Fibroblast of skin of right biceps (primary cell): ENCODE data around the gene CEBPZ.

ENCODE experiments used
- DNase-seq: peaks from one replicate; pipeline ENCODE4 v3.0.0-alpha.2; 2013

CEBPZ gene

DNA sequence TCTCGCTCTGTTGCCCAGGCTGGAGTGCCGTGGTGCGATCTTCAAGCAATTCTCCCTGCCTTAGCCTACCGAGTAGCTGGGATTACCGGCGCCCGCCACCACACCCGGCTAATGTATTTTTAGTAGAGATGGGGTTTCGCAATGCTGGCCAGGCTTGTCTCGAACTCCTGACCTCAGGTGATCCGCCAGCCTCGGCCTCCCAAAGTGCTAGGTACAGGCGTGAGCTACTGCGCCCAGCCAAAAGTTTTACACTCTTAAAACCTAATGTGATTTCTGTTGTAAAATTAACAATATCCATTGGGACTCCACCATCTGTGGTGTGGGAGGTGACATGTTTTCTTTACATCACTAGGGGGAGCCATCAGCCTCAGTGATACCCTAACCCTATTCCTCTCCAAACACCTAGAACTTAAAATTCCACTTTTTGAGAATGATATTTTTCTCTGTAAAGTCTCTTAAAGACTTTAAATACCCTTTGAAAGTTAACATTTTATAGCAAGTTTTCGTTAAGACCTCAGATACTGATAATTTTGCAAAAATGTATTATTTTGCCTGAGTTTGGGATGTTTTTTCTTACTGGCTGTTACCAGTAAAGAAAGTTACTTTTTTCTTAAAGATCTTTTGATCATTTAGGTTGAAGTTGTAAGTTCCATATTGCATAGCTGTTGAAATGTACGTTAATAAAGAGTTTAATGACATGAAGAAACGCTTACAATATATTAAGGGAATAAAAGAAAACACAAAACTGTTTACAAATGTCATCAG lies 63.0 kb downstream of the CEBPZ start:
- DNase-seq, result peak; percentile 31

DNA sequence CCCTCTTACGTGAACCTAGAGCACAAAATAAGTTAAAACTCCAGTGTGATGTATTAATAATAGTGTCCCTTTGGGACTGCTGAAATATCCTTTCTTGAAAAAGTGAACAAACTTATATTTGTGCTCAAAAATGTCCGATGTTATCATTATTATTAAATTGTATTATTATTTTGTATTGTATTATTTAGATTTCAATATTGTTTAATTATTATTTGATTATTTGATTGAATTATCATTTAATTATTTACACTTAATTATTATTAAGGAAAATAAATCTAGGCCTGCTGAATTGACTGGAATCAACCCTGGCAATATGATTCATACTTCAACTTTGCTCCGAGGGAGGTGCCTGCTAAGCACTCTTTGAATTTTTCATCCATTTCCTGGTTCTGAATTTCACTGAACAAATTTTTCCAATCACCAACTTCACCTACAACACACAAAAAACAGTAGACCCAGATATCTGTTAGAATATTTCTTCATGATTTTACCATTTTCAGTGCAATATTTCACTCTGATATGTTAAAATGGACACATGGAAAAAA lies 63.7 kb downstream of the CEBPZ start:
- no peak for DNase-seq

DNA sequence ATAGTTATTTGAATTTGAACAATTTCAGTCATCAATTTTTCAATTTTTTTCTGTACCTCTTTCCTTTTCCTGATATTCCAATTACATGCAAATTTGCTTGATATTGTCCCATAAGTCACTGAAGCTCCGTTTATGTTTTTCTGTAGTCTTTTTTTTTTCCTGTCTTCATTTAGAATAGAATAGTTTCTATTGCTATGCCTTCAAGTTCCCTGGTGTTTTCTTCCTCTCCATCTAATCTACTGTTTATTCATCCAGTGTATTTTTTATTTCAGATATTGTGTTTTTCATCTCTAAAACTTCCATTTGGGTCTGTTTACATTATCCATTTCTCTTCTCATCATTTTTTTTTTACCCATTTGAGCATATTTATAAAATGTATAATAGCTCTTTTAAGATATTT lies 66.6 kb downstream of the CEBPZ start:
- no peak for DNase-seq

DNA sequence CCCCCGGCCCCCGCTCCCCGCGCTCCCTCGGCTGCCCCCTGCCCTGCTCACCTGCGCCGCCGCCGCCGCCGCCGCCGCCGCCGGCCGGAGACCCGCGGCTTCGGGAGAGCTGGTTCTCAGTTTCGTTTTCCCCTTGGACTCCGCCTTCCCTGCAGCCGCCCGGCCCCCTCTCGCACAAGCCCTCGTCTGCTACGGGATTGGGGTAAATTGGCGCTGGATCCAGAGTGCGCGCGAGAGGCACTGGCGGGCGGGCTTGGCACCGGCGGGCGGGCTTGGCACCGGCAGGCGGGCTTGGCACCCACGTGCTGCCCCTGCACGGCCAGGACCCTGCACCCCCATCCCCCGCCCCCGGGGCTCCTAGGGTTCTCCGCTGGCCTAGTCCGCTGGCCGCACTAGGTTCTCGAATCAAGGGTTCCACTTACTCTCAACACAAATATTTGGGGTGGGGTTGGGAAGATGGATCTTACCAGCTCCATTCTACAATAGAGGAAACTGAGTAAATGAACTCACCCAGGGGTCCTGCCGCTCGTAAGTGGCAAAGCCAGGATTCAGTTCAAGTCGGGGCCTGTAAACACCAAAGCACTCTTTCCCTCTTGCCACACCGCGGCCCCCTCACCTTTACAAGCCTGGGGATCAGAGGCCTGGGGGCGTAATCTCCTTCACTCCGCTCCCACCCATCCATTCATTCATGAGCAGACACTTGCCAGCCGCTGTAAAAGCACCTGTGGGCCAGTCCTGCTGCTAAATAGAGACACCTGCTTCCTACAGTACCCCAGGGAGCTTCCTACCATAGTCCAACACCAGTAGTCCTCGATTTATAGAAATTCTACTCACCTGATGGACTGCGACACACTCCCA lies 74.3 kb downstream of the CEBPZ start, which contains the start of gene EIF2AK2:
TSS of gene EIF2AK2 (minus strand) at position 124 of the 858 bp plus-strand sequence. CDS start 9,174 bp downstream, outside the sequence.
- DNase-seq, result peak; percentile 87

DNA sequence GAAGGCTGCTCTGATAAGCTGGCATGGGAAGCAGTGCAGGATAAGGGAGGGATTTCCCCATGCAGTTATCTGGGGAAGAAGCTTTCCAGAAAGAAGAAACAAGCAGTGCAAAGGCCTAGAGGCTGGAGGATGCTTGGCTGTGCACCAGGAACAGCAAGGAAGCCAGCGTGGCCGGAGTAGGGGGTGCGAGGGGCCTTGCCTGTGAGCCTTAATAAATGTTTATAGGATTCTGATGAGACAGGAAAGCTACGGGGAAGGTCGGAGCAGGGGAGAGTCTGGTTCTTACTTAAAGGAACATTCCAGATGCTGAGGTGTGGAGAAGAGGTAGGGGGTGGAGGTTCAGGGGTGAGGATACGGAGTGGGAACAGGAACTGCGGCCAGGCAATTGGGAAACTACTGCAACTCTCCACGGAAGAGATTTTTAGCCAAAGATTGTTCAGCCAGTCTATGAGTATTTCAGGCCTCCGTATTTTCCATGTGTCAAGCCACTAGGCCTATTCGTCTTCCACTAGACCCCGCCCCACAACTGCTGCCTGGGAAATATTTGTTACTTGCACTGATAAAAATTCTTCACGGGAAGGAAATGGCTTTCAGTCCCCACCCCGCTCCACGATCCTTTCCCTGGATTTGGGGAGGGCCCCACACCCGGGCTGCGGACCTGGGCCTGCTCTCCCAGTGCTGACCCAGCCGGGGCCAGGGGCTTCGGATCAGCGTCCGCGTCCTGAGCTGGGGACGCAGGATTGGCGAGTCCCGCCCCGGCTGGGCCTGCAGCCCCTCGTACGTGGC lies 75.1 kb downstream of the CEBPZ start:
- DNase-seq, result peak; percentile 64

DNA sequence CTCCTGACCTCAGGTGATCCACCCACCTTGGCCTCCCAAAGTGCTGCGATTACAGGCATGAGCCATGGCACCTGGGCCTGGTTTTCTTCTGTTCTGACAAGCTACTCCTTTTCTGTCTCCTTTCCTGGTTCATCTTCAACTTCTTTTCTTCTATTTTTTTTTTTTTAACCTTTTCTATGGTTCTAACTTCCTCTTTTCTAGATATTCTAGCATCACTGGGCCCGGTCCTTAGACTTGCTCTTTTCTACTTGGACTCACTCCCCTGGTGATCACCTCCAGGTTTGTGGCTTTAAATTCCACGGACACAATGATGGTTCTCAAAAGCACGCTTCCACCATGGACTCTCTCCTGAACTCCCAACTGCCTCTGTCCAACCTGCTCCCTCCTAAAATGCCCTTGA lies 76.6 kb downstream of the CEBPZ start:
- no peak for DNase-seq

DNA sequence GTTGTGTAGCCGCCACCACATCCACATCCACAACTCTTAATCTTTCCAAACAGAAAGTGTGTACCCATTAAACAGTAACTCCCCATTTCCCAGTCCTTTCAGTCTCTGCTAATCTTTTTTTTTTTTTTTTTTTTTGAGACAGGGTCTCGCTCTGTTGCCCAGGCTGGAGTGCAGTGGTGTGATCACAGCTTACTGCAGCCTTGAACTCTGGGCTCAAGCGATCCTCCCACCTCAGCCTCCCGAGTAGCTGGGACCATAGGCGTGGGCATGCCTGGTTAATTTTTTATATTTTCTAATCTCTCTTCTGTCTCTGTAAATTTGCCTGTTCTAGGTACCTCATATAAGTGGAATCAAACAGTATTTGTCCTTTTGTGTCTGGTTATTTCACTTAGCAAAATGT lies 78.2 kb downstream of the CEBPZ start:
- DNase-seq, result no peak
